HepG2 (cell line): ENCODE results near the gene TSEN34. TPM values are rescaled to one million over a fixed set of nuclear protein-coding genes. Genes with fewer than 3 reads are reported as not detected.

Source experiments
- ATAC-seq: fragments of 200-7000 bp; cut with Tn5 transposase; 3 replicates; pipeline ENCODE4 v1.9.1; 2020; ENCODE audit warnings: mild to moderate bottlenecking, moderate library complexity
- BruUV-seq: library from RNA; stranded (reverse); fragments of 400-500 nt; replicated peaks from 2 replicates; lab custom pipeline; 2021; lab: Mats Ljungman, UMichigan
- CTCF ChIA-PET: fragments of 300-600 bp; formaldehyde crosslinking; extraction: SDS; loops from one replicate; lab custom pipeline; 2021; ENCODE audit warnings: low total read pairs, inconsistent platforms, low intra/inter-chr PET ratio; lab: Yijun Ruan, JAX
- POLR2A ChIA-PET: fragments of 350-600 bp; sonication (Branson Sonifier 250); formaldehyde crosslinking; loops from one replicate; lab custom pipeline; 2020; ENCODE audit warnings: antibody characterized with exemption, inconsistent platforms; lab: Yijun Ruan, JAX
- DNase-seq: peaks from one replicate; pipeline ENCODE4 v3.0.0-alpha.2; 2015; ENCODE audit warnings: low spot score
- FAIRE-seq: peaks from 3 replicates; lab custom pipeline; 2011; peaks lifted over from hg19 to GRCh38; lab: Jason Lieb, UNC
- H2AFZ ChIP-seq: one replicate; pipeline ENCODE4 v1.6.1; 2011; ENCODE audit warnings: low read length, inconsistent platforms
- H3K27ac ChIP-seq: fragments of 300-600 bp; 3 replicates; pipeline ENCODE4 v1.8.0; 2011; ENCODE audit warnings: mixed run types, mild to moderate bottlenecking, mixed read lengths, low read length, inconsistent platforms; ENCODE audit not compliant: insufficient read depth; ENCODE audit errors: extremely low read length
- H3K27me3 ChIP-seq, 2 experiments: fragments of 200-600 bp in 1 of 2; 2 replicates in 1 of 2; 3 replicates in 1 of 2; pipeline versions ENCODE4 v1.6.0 to v1.8.0; 2011; ENCODE audit warnings: low read length in 2 of 2, mild to moderate bottlenecking in 2 of 2, moderate library complexity in 2 of 2, inconsistent platforms in 1 of 2; ENCODE audit not compliant: insufficient read depth in 2 of 2, control insufficient read depth in 1 of 2
- H3K36me3 ChIP-seq, 2 experiments: fragments of 200-600 bp in 1 of 2; replicated peaks in 1 of 2; 2 replicates in 1 of 2; 3 replicates in 1 of 2; pipeline versions ENCODE4 v1.5.1 to v1.8.0; 2011; ENCODE audit warnings: low read length in 2 of 2, inconsistent platforms in 1 of 2; ENCODE audit not compliant: insufficient read depth in 2 of 2, control insufficient read depth in 1 of 2
- H3K4me1 ChIP-seq: 2 replicates; pipeline ENCODE4 v1.5.1; 2012; ENCODE audit warnings: low read length, inconsistent platforms; ENCODE audit not compliant: insufficient read depth
- H3K4me2 ChIP-seq: 2 replicates; pipeline ENCODE4 v1.6.0; 2011; ENCODE audit warnings: low read depth, low read length, inconsistent platforms
- H3K4me3 ChIP-seq, 3 experiments: fragments of 200-600 bp in 1 of 3; sonication (generic), shearing (Covaris generic) in 1 of 3; replicated peaks in 1 of 3; 2 replicates each; pipeline ENCODE4 v1.5.1; 2011 to 2016; ENCODE audit warnings: low read length in 3 of 3, inconsistent platforms in 2 of 3, low read depth in 2 of 3, mild to moderate bottlenecking in 2 of 3, control low read depth in 1 of 3, mixed read lengths in 1 of 3; ENCODE audit not compliant: insufficient read depth in 1 of 3
- H3K79me2 ChIP-seq: one replicate; pipeline ENCODE4 v1.6.1; 2011; ENCODE audit warnings: low read length, inconsistent platforms; ENCODE audit not compliant: insufficient read depth
- H3K9ac ChIP-seq: 2 replicates; pipeline ENCODE4 v1.6.0; 2011; ENCODE audit warnings: mild to moderate bottlenecking, low read depth, low read length, inconsistent platforms; ENCODE audit not compliant: insufficient read depth
- H3K9me3 ChIP-seq: 2 replicates; pipeline ENCODE4 v1.5.1; 2012; ENCODE audit warnings: mild to moderate bottlenecking, low read length
- H4K20me1 ChIP-seq: 2 replicates; pipeline ENCODE4 v1.6.0; 2011; ENCODE audit warnings: inconsistent platforms, mild to moderate bottlenecking, low read length, moderate library complexity; ENCODE audit not compliant: insufficient read depth
- AGO2 ChIP-seq: fragments of 200-400 bp; formaldehyde crosslinking; optimal IDR thresholded peaks from 2 replicates; pipeline ENCODE3; 2017; ENCODE audit warnings: mild to moderate bottlenecking, low read depth, low read length, moderate library complexity
- HCFC1 ChIP-seq: fragments of 150-350 bp; IDR thresholded peaks from 2 replicates; pipeline ENCODE4 v1.6.1; 2014; ENCODE audit warnings: low read depth, low read length
- NFRKB ChIP-seq: fragments of 450-650 bp; IDR thresholded peaks from 2 replicates; pipeline ENCODE4 v1.6.1; 2017
- RBFOX2 ChIP-seq: fragments of 200-400 bp; formaldehyde crosslinking; IDR thresholded peaks from 2 replicates; pipeline ENCODE4 v1.6.1; 2017; ENCODE audit warnings: low read depth, mild to moderate bottlenecking, low read length
- SP2 ChIP-seq: sonication (generic); formaldehyde crosslinking; IDR thresholded peaks from 2 replicates; pipeline ENCODE4 v1.5.1; 2020; ENCODE audit warnings: mild to moderate bottlenecking, missing genetic modification reagents
- ZFAT ChIP-seq: sonication (generic); formaldehyde crosslinking; conservative IDR thresholded peaks from 2 replicates; pipeline ENCODE4 v1.8.1; 2023; ENCODE audit warnings: missing genetic modification reagents, inconsistent platforms
- ZKSCAN1 ChIP-seq: fragments of 150-350 bp; IDR thresholded peaks from 2 replicates; pipeline ENCODE4 v1.6.1; 2014; ENCODE audit warnings: low read length
- ZNF350 ChIP-seq: sonication (generic); formaldehyde crosslinking; IDR thresholded peaks from 2 replicates; pipeline ENCODE4 v1.4.0; 2020; ENCODE audit warnings: mild to moderate bottlenecking, low read depth, missing genetic modification reagents, borderline replicate concordance
- ZNF431 ChIP-seq: sonication (generic); formaldehyde crosslinking; IDR thresholded peaks from 2 replicates; pipeline ENCODE4 v1.9.0; 2022; ENCODE audit warnings: missing genetic modification reagents, low read depth, mild to moderate bottlenecking, borderline replicate concordance
- ZNF557 ChIP-seq: sonication (generic); formaldehyde crosslinking; IDR thresholded peaks from 2 replicates; pipeline ENCODE4 v1.4.0; 2020; ENCODE audit warnings: missing genetic modification reagents
- ZNF589 ChIP-seq: sonication (generic); formaldehyde crosslinking; conservative IDR thresholded peaks from 2 replicates; pipeline ENCODE4 v1.8.0; 2022; ENCODE audit warnings: mild to moderate bottlenecking, moderate library complexity, missing genetic modification reagents
- ZNF629 ChIP-seq: sonication (generic); formaldehyde crosslinking; conservative IDR thresholded peaks from 2 replicates; pipeline ENCODE4 v1.5.0; 2020; ENCODE audit warnings: missing genetic modification reagents
- ZNF761 ChIP-seq: sonication (generic); formaldehyde crosslinking; conservative IDR thresholded peaks from 2 replicates; pipeline ENCODE4 v1.4.0; 2020; ENCODE audit warnings: mild to moderate bottlenecking, missing genetic modification reagents
- WGBS: methylation state at CpG from one replicate; pipeline ENCODE4 v1.1.6; 2017; ENCODE audit warnings: low lambda C conversion rate; 5-methylcytosine and 5-hydroxymethylcytosine counted together
- in situ Hi-C: cut with HindIII; loops from 2 replicates; pipeline ENCODE4 v1.10.0; 2017; ENCODE audit warnings: low pct_unique_long_range_greater_than_20kb; ENCODE audit not compliant: extremely low pct_ligation_motif_present
- intact Hi-C: fragments of 100-400 bp; cut with micrococcal nuclease; formaldehyde crosslinking; loops from one replicate; pipeline ENCODE4 v1.10.0; 2022; ENCODE audit not compliant: unreplicated experiment
- polyA plus RNA-seq, 8 experiments: library from polyadenylated mRNA; depleted of rRNA in 3 of 8; stranded (reverse) in 7 of 8; unstranded in 1 of 8; fragments of >200 nt; fragmentation: Illumina TruSeq in 4 of 8; extraction: Trizol in 4 of 8; gene quantifications; 2 replicates each; pipeline versions ENCODE4 v1.2.1 to v1.2.3, GENCODE V29; 2011 to 2016; ENCODE audit warnings: low read depth in 4 of 8, missing spikeins in 1 of 8, mixed read lengths in 1 of 8; ENCODE audit not compliant: insufficient read depth in 1 of 8
- total RNA-seq, 5 experiments: library from RNA; depleted of rRNA; stranded (reverse); fragments of >200 nt; fragmentation: Illumina TruSeq; extraction: Trizol; gene quantifications; 2 replicates each; pipeline ENCODE4 v1.2.3, GENCODE V29; 2016; ENCODE audit warnings: low read depth in 1 of 5
- TF ChIP-seq, protein P1 (sequence below): IDR thresholded peaks from 2 replicates; pipeline ENCODE4 v1.6.1; 2016; ENCODE audit warnings: mild to moderate bottlenecking
- TF ChIP-seq, protein P2 (sequence below): IDR thresholded peaks from 2 replicates; pipeline ENCODE4 v1.6.1; 2018; ENCODE audit warnings: missing genetic modification reagents, mild to moderate bottlenecking, missing compliant biosample characterization
- TF ChIP-seq, protein P3 (sequence below): sonication (generic); formaldehyde crosslinking; IDR thresholded peaks from 2 replicates; pipeline ENCODE4 v1.4.0; 2020; ENCODE audit warnings: missing genetic modification reagents
- TF ChIP-seq, protein P4 (sequence below): sonication (generic); formaldehyde crosslinking; IDR thresholded peaks from 2 replicates; pipeline ENCODE4 v1.4.0; 2020; ENCODE audit warnings: missing genetic modification reagents

The TSEN34 gene
- total and polyA plus RNA-seq, 2 of the 13 experiments (the other 11 are each of a cell fraction or from before 2014, with no cell fraction given), result 55.1 to 65.4 TPM

DNA sequence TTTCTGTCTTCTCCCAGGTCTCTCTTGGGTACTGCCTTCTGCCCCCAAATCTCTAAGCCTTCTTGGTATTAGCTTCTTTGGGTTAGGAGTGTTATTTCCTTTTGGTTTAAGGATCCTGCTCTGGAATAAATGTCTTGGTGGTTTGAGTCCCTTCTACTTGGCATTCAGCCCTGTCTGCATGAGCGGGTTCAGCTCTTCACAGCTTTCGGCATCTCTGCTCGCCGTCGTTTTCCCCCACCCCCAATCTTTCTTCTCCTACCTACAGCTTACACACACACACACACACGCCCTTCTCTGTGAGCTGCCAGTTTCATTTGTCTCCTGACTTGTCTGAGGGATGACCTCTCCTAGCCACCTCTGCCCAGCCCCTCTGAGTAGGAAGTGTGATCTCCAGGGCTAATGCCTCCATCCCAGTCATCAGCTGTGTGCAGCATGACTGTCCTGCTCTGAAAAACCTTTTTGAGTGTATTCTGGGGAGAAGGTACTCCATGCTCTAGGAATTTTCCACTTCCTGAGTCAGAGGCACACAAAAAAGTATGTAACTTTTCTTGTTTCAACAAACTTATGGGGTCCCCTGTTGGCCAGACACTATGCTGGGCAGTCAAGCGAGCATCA lies 48.8 kb upstream of the TSEN34 start (continued):
- no peak for TF ChIP-seq ZNF589 (CRISPR knock-in tag)
- TF ChIP-seq, protein P1, sequence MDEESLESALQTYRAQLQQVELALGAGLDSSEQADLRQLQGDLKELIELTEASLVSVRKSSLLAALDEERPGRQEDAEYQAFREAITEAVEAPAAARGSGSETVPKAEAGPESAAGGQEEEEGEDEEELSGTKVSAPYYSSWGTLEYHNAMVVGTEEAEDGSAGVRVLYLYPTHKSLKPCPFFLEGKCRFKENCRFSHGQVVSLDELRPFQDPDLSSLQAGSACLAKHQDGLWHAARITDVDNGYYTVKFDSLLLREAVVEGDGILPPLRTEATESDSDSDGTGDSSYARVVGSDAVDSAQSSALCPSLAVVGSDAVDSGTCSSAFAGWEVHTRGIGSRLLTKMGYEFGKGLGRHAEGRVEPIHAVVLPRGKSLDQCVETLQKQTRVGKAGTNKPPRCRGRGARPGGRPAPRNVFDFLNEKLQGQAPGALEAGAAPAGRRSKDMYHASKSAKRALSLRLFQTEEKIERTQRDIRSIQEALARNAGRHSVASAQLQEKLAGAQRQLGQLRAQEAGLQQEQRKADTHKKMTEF (CRISPR knock-in tag), result no peak
- TF ChIP-seq, protein P2, sequence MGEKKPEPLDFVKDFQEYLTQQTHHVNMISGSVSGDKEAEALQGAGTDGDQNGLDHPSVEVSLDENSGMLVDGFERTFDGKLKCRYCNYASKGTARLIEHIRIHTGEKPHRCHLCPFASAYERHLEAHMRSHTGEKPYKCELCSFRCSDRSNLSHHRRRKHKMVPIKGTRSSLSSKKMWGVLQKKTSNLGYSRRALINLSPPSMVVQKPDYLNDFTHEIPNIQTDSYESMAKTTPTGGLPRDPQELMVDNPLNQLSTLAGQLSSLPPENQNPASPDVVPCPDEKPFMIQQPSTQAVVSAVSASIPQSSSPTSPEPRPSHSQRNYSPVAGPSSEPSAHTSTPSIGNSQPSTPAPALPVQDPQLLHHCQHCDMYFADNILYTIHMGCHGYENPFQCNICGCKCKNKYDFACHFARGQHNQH (CRISPR knock-in tag), result no peak
- no peak for TF ChIP-seq HCFC1
- TF ChIP-seq, all 625 proteins: peak for 0

DNA sequence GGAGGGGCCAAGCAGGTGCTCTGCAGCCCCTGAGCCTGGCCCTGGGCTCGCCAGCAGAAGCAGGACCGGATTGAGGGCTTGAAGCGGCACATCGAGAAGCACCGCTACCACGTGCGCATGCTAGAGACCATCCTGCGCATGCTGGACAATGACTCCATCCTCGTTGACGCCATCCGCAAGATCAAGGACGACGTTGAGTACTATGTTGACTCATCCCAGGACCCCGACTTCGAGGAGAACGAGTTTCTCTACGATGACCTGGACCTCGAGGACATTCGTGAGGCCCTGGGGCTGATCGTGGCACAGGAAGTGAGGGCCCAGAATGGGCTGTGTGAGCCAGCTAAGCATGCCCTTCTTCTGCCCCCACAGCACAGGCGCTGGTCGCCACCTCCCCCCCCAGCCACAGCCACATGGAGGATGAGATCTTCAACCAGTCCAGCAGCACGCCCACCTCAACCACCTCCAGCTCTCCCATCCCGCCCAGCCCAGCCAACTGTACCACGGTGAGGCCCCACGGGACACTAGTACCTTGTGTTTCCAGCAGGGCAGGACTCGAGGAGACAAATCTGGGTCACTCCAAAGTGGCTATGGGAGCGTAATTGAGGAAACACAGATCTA lies 45.5 kb upstream of the TSEN34 start:
- CTCF ChIA-PET, result no interaction called here
- TF ChIP-seq ZNF350 (no peak), NFRKB (no peak), ZNF431 (no peak), ZNF557 (CRISPR knock-in tag) (no peak), ZKSCAN1 (no peak), ZFAT (CRISPR knock-in tag) (no peak), ZNF629 (CRISPR knock-in tag) (no peak), AGO2 (peak; percentile 36), RBFOX2 (0 out of 2 replicates have a peak, but pooled peaks have one; percentile 33), SP2 (CRISPR knock-in tag) (no peak), ZNF761 (CRISPR knock-in tag) (no peak)
- TF ChIP-seq, protein P3, sequence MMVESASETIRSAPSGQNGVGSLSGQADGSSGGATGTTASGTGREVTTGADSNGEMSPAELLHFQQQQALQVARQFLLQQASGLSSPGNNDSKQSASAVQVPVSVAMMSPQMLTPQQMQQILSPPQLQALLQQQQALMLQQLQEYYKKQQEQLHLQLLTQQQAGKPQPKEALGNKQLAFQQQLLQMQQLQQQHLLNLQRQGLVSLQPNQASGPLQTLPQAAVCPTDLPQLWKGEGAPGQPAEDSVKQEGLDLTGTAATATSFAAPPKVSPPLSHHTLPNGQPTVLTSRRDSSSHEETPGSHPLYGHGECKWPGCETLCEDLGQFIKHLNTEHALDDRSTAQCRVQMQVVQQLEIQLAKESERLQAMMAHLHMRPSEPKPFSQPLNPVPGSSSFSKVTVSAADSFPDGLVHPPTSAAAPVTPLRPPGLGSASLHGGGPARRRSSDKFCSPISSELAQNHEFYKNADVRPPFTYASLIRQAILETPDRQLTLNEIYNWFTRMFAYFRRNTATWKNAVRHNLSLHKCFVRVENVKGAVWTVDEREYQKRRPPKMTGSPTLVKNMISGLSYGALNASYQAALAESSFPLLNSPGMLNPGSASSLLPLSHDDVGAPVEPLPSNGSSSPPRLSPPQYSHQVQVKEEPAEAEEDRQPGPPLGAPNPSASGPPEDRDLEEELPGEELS (CRISPR knock-in tag), result no peak
- TF ChIP-seq, protein P4, sequence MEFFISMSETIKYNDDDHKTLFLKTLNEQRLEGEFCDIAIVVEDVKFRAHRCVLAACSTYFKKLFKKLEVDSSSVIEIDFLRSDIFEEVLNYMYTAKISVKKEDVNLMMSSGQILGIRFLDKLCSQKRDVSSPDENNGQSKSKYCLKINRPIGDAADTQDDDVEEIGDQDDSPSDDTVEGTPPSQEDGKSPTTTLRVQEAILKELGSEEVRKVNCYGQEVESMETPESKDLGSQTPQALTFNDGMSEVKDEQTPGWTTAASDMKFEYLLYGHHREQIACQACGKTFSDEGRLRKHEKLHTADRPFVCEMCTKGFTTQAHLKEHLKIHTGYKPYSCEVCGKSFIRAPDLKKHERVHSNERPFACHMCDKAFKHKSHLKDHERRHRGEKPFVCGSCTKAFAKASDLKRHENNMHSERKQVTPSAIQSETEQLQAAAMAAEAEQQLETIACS (CRISPR knock-in tag), result no peak
- TF ChIP-seq, all 625 proteins: peak for 2
- Histone ChIP-seq H3K9me3 (no peaks in the 10 kb centered on the region), H3K79me2 (peaks cover 16% of the 10 kb centered on the region), H2AFZ (no peak overlapping the region), H3K27ac (no peak overlapping the region), H3K9ac (no peak overlapping the region), H4K20me1 (peaks cover 6% of the 10 kb centered on the region; the same call in 1 of the 2 replicates), H3K4me1 (peaks cover 8% of the 10 kb centered on the region), H3K4me3 (no peak overlapping the region), H3K36me3 (peaks cover 64 to 97% of the 10 kb centered on the region in 2 experiments), H3K27me3 (no peaks in the 10 kb centered on the region), H3K4me2 (no peak overlapping the region)
- in situ Hi-C loops (no loop called here), intact Hi-C loops (no loop called here)
- no TSS peak for BruUV-seq
- no peak for DNase-seq
- ATAC-seq, result no peak
- no peak for FAIRE-seq
- POLR2A ChIA-PET, result no interaction called here
- WGBS, result 98% methylated on average over 26 of the region's 28 CpGs
